ENCODE results near the gene RHOD. TPM values are rescaled to one million over a fixed set of nuclear protein-coding genes. Genes with fewer than 3 reads are reported as not detected.
A peak's percentile ranks its signal among the peaks of the same experiment; 100 is the strongest.

Gene RHOD
- total RNA-seq, 1 experiment from 2014 or later, result not detected

- peaks cover 39% of the 10 kb centered on the region for H3K4me1 ChIP-seq (ENCODE audit: low read length)
Measured at GRCh38 chr11:67041602-67042001, 15.0 kb upstream of the RHOD start.

DNA sequence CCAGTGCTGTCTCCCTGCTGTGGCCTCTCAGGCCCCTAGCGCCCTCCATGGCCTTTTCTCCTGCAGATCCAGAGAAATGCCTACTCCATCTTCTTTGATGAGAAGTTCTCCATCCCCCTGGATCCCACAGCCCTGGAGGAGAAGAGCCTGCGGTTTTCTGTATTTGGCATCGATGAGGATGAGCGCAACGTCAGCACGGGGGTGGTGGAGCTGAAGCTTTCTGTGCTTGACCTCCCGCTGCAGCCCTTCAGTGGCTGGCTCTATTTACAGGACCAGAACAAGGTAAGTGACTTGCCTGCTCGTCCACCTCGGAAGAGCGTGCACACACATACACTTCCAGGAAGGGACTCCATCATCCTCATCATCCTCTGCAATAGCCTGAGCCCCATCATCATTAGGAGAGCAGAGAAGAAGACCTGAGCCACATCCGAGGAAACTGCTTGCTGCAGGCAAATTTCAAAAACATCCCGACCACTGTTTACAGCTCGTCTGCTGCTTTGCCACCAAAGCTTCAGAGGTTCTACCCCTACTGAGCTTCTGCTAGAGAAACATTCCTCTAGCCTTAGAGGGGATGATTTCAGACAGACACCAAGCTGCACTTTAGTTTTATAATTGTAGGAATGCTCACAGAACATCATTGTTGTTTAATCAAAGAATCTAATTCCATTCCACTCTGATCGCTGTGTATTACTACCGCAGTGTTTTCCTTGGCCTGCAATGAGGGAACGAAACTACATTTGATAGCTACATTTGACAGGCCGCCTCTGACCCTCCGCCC is 12.9 kb upstream of the RHOD start:
- Histone ChIP-seq H3K4me3 (ENCODE audit: low read length) (no peak overlapping the region), H3K9me3 (ENCODE audit: low read length) (no peaks in the 10 kb centered on the region), H3K27me3 (ENCODE audit: low read length) (no peaks in the 10 kb centered on the region), H3K36me3 (ENCODE audit: insufficient read depth, low read length) (no peaks in the 10 kb centered on the region), H3K9ac (ENCODE audit: low read length) (no peak overlapping the region), H2AFZ (ENCODE audit: low read length) (no peak overlapping the region), H3K4me2 (ENCODE audit: low read depth, low read length, poor library complexity, severe bottlenecking) (no peak overlapping the region), H3K27ac (ENCODE audit: low read length) (no peak overlapping the region), H3K9me2 (replicated peaks; ENCODE audit: insufficient read depth, low read length) (no peaks in the 10 kb centered on the region), H3K79me2 (ENCODE audit: low read length) (no peaks in the 10 kb centered on the region), H3K4me1 (ENCODE audit: low read length) (peaks cover 39% of the 10 kb centered on the region), H4K20me1 (ENCODE audit: insufficient read depth, low read depth, low read length) (no peaks in the 10 kb centered on the region; the same call in 1 of the 2 replicates)
- DNase-seq, result no peak

More at GRCh38 chr11:67041602-67042001, 15.0 kb upstream of the RHOD start:
- H3K4me3 ChIP-seq (ENCODE audit: low read length), result no peak overlapping the region
- no peak overlapping the region for H3K9ac ChIP-seq (ENCODE audit: low read length)
- no peaks in the 10 kb centered on the region for H3K27me3 ChIP-seq (ENCODE audit: low read length)
- H3K9me2 ChIP-seq (replicated peaks; ENCODE audit: insufficient read depth, low read length), result no peaks in the 10 kb centered on the region
- no peak overlapping the region for H3K27ac ChIP-seq (ENCODE audit: low read length)
- H2AFZ ChIP-seq (ENCODE audit: low read length), result no peak overlapping the region
- no peak for DNase-seq
- H4K20me1 ChIP-seq (ENCODE audit: insufficient read depth, low read depth, low read length), result no peaks in the 10 kb centered on the region; the same call in 1 of the 2 replicates
- no peaks in the 10 kb centered on the region for H3K9me3 ChIP-seq (ENCODE audit: low read length)
- no peaks in the 10 kb centered on the region for H3K36me3 ChIP-seq (ENCODE audit: insufficient read depth, low read length)
- H3K4me2 ChIP-seq (ENCODE audit: low read depth, low read length, poor library complexity, severe bottlenecking), result no peak overlapping the region
- no peaks in the 10 kb centered on the region for H3K79me2 ChIP-seq (ENCODE audit: low read length)

DNA sequence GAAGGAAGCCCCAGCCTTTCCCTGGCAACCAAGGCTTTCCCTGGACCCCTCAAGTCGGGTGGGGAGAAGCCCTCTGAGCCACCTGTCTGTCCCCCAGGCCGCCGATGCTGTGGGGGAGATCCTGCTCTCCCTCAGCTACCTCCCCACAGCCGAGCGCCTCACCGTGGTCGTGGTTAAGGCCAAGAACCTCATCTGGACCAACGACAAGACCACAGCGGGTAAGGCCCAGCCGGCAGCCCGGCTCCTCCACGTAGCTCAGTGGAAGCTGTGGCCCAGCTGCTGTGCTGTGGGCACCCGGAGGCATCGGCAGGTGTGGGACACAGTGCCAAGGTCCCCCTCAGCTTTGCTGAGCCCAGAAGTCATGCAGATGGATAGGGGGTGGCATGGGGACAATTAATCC is 12.2 kb upstream of the RHOD start:
- Histone ChIP-seq H3K27ac (ENCODE audit: low read length) (no peak overlapping the region), H4K20me1 (ENCODE audit: insufficient read depth, low read depth, low read length) (no peaks in the 10 kb centered on the region; the same call in 1 of the 2 replicates), H3K79me2 (ENCODE audit: low read length) (no peaks in the 10 kb centered on the region), H3K4me3 (ENCODE audit: low read length) (no peak overlapping the region), H3K4me1 (ENCODE audit: low read length) (peaks cover 39% of the 10 kb centered on the region), H3K9me2 (replicated peaks; ENCODE audit: insufficient read depth, low read length) (no peaks in the 10 kb centered on the region), H2AFZ (ENCODE audit: low read length) (no peak overlapping the region), H3K9me3 (ENCODE audit: low read length) (no peaks in the 10 kb centered on the region), H3K27me3 (ENCODE audit: low read length) (no peaks in the 10 kb centered on the region), H3K36me3 (ENCODE audit: insufficient read depth, low read length) (no peaks in the 10 kb centered on the region), H3K4me2 (ENCODE audit: low read depth, low read length, poor library complexity, severe bottlenecking) (no peak overlapping the region), H3K9ac (ENCODE audit: low read length) (no peak overlapping the region)
- DNase-seq, result peak; percentile 60

DNA sequence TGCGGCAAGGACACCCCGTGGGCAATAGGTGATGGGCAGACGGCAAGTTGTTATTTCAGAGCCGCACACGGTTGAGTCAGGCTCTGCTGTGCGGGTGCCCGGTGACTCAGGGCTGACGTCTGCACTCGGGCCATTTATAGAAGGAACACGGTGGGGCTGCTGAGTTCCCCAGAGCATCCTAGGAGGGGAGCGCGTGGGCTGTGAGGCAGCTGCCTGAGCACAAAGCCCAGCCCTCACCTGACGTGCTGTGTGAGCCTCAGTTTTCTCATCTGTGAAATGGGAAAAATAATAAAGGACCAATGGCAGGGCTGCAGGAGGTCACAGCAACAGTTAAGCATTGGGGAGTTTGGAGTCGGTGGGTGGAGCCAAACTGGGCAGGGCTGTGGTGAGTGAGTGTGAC is 11.3 kb upstream of the RHOD start:
- DNase-seq, result peak; percentile 75
- Histone ChIP-seq H3K9me2 (replicated peaks; ENCODE audit: insufficient read depth, low read length) (no peaks in the 10 kb centered on the region), H3K9ac (ENCODE audit: low read length) (no peak overlapping the region), H3K27me3 (ENCODE audit: low read length) (no peaks in the 10 kb centered on the region), H3K4me3 (ENCODE audit: low read length) (no peak overlapping the region), H3K36me3 (ENCODE audit: insufficient read depth, low read length) (no peaks in the 10 kb centered on the region), H3K27ac (ENCODE audit: low read length) (no peak overlapping the region), H2AFZ (ENCODE audit: low read length) (no peak overlapping the region), H3K4me2 (ENCODE audit: low read depth, low read length, poor library complexity, severe bottlenecking) (no peak overlapping the region), H3K9me3 (ENCODE audit: low read length) (no peaks in the 10 kb centered on the region), H4K20me1 (ENCODE audit: insufficient read depth, low read depth, low read length) (no peaks in the 10 kb centered on the region; the same call in 1 of the 2 replicates), H3K79me2 (ENCODE audit: low read length) (no peaks in the 10 kb centered on the region), H3K4me1 (ENCODE audit: low read length) (peaks cover 39% of the 10 kb centered on the region)

DNA sequence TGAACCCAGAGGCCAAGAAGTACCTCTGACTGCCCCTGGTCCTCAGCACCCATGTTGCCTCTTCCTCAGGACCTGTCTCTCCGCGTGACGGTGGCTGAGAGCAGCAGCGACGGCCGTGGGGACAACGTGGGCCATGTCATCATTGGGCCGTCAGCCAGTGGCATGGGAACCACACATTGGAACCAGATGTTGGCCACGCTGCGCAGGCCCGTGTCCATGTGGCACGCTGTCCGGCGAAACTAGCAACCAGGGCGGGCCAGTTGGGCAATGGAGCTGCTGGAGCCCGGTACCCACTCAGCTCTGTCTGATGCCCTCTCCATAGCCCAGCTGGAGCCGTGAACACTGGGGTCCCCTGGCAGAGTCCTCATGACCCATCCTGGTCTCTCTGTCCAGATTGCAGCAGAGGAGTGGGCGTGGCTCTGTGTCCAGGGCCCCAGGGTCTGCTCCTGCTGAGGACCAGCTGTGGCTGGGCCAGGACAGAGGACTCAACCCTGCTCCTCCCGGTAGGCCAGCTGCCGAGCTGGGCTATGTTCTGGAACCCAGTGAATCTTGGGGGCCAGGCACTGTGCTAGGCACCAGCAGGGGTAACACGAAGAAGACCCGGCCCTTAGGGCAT is 8.0 kb upstream of the RHOD start:
- no peak overlapping the region for H3K4me3 ChIP-seq (ENCODE audit: low read length)
- no peaks in the 10 kb centered on the region; the same call in 1 of the 2 replicates for H4K20me1 ChIP-seq (ENCODE audit: insufficient read depth, low read depth, low read length)
- no peaks in the 10 kb centered on the region for H3K9me2 ChIP-seq (replicated peaks; ENCODE audit: insufficient read depth, low read length)
- DNase-seq, result no peak
- H3K4me2 ChIP-seq (ENCODE audit: low read depth, low read length, poor library complexity, severe bottlenecking), result no peak overlapping the region
- no peak overlapping the region for H3K9ac ChIP-seq (ENCODE audit: low read length)
- no peaks in the 10 kb centered on the region for H3K27me3 ChIP-seq (ENCODE audit: low read length)
- H3K4me1 ChIP-seq (ENCODE audit: low read length), result peaks cover 27% of the 10 kb centered on the region
- no peaks in the 10 kb centered on the region for H3K79me2 ChIP-seq (ENCODE audit: low read length)
- no peak overlapping the region for H2AFZ ChIP-seq (ENCODE audit: low read length)
- no peaks in the 10 kb centered on the region for H3K36me3 ChIP-seq (ENCODE audit: insufficient read depth, low read length)
- H3K27ac ChIP-seq (ENCODE audit: low read length), result no peak overlapping the region
- H3K9me3 ChIP-seq (ENCODE audit: low read length), result no peaks in the 10 kb centered on the region

GRCh38 chr11:67050139-67050538 is 6.5 kb upstream of the RHOD start:
- no peak overlapping the region for H3K4me2 ChIP-seq (ENCODE audit: low read depth, low read length, poor library complexity, severe bottlenecking)
- H4K20me1 ChIP-seq (ENCODE audit: insufficient read depth, low read depth, low read length), result no peaks in the 10 kb centered on the region; the same call in 1 of the 2 replicates
- no peak for DNase-seq
- H3K27me3 ChIP-seq (ENCODE audit: low read length), result no peaks in the 10 kb centered on the region
- no peaks in the 10 kb centered on the region for H3K9me3 ChIP-seq (ENCODE audit: low read length)
- no peak overlapping the region for H2AFZ ChIP-seq (ENCODE audit: low read length)
- H3K36me3 ChIP-seq (ENCODE audit: insufficient read depth, low read length), result no peaks in the 10 kb centered on the region
- peaks cover 12% of the 10 kb centered on the region for H3K4me1 ChIP-seq (ENCODE audit: low read length)
- no peaks in the 10 kb centered on the region for H3K79me2 ChIP-seq (ENCODE audit: low read length)
- no peak overlapping the region for H3K4me3 ChIP-seq (ENCODE audit: low read length)
- no peak overlapping the region for H3K27ac ChIP-seq (ENCODE audit: low read length)
- no peak overlapping the region for H3K9ac ChIP-seq (ENCODE audit: low read length)
- no peaks in the 10 kb centered on the region for H3K9me2 ChIP-seq (replicated peaks; ENCODE audit: insufficient read depth, low read length)

- no peaks in the 10 kb centered on the region for H3K79me2 ChIP-seq (ENCODE audit: low read length)
- no peaks in the 10 kb centered on the region for H4K20me1 ChIP-seq (ENCODE audit: insufficient read depth, low read depth, low read length)
- H3K27ac ChIP-seq (ENCODE audit: low read length), result no peak overlapping the region
- peaks cover 6% of the 10 kb centered on the region for H3K4me1 ChIP-seq (ENCODE audit: low read length)
- H3K9me2 ChIP-seq (replicated peaks; ENCODE audit: insufficient read depth, low read length), result no peaks in the 10 kb centered on the region
- no peak overlapping the region for H2AFZ ChIP-seq (ENCODE audit: low read length)
- no peaks in the 10 kb centered on the region for H3K36me3 ChIP-seq (ENCODE audit: insufficient read depth, low read length)
- H3K9me3 ChIP-seq (ENCODE audit: low read length), result no peaks in the 10 kb centered on the region
- DNase-seq, result no peak
- H3K9ac ChIP-seq (ENCODE audit: low read length), result no peak overlapping the region
- no peaks in the 10 kb centered on the region for H3K27me3 ChIP-seq (ENCODE audit: low read length)
- no peak overlapping the region for H3K4me2 ChIP-seq (ENCODE audit: low read depth, low read length, poor library complexity, severe bottlenecking)
- H3K4me3 ChIP-seq (ENCODE audit: low read length), result no peak overlapping the region
Measured at GRCh38 chr11:67051180-67051893, 5.3 kb upstream of the RHOD start.

DNA sequence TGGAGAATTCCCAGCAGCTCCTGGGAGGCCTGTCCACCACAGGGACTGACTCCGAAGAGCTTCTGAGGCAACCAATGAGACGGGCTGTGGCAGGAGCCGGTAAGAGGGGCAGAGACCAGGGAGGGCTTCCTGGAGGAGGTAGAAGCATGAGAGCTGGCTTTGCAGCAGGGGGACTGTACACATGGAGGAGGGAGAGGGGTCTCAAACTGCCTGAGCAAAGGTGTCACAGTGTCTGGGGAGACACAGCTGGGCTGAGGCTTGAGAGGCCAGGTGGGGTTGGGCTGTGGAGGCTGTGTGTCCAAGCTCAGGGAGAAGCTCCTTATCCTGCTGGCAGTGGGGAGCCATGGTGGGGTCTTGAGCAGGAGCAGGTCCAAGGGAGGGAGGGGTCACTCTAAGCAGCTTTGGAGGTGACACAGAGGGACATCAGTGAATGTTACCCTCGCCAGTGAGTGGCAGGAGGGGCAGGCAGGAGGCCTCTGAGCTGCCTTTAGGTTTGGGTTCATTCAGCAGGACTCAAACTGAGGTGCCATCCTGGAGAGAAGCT is 4.6 kb upstream of the RHOD start:
- Histone ChIP-seq H3K9me2 (replicated peaks; ENCODE audit: insufficient read depth, low read length) (no peaks in the 10 kb centered on the region), H3K4me3 (ENCODE audit: low read length) (no peak overlapping the region), H3K79me2 (ENCODE audit: low read length) (no peaks in the 10 kb centered on the region), H4K20me1 (ENCODE audit: insufficient read depth, low read depth, low read length) (no peaks in the 10 kb centered on the region), H3K36me3 (ENCODE audit: insufficient read depth, low read length) (no peaks in the 10 kb centered on the region), H3K27me3 (ENCODE audit: low read length) (no peaks in the 10 kb centered on the region), H2AFZ (ENCODE audit: low read length) (no peak overlapping the region), H3K4me1 (ENCODE audit: low read length) (no peaks in the 10 kb centered on the region), H3K9me3 (ENCODE audit: low read length) (no peaks in the 10 kb centered on the region), H3K9ac (ENCODE audit: low read length) (no peak overlapping the region), H3K27ac (ENCODE audit: low read length) (no peak overlapping the region), H3K4me2 (ENCODE audit: low read depth, low read length, poor library complexity, severe bottlenecking) (no peak overlapping the region)
- DNase-seq, result no peak
